ENCODE results near the gene CKS1B.

Gene CKS1B

DNA sequence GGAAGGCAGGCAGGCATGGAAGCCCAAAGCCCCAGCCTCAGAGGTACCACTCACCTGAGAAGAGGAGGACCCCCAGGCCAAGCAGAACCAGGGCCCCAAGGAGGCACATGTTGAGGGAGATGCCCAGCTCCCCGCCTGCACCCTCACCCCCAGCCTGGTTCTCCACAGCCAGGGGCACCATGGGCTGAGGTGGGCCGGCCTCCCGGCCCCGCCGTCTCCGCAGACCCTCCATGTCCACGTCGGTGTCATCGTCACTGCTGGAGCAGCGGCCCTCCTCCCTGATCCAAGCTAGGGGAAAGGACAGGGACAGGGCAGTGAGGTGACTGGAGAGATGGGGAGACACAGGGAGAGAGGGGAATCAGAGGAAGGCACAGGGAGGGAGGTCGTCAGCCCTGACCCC lies 26.4 kb upstream of the CKS1B start:
- TF ChIP-seq CTCF (IDR thresholded peaks at IDR 0.05; ENCODE audit: control insufficient read depth, insufficient read depth, low read depth, low read length, missing control alignments) = no peak
- H3K4me3 ChIP-seq (ENCODE audit: control insufficient read depth, low read depth, low read length) = no peak overlapping the region
- DNase-seq (ENCODE audit: low read depth) = no peak

GRCh38 chr1:154951901-154952657 lies 22.4 kb upstream of the CKS1B start:
- no peak for TF ChIP-seq CTCF (IDR thresholded peaks at IDR 0.05; ENCODE audit: control insufficient read depth, insufficient read depth, low read depth, low read length, missing control alignments)
- no peak overlapping the region for H3K4me3 ChIP-seq (ENCODE audit: control insufficient read depth, low read depth, low read length)
- DNase-seq (ENCODE audit: low read depth) = no peak

GRCh38 chr1:154952664-154953063 lies 21.8 kb upstream of the CKS1B start:
- no peak overlapping the region for H3K4me3 ChIP-seq (ENCODE audit: control insufficient read depth, low read depth, low read length)
- no peak for DNase-seq (ENCODE audit: low read depth)
- TF ChIP-seq CTCF (IDR thresholded peaks at IDR 0.05; ENCODE audit: control insufficient read depth, insufficient read depth, low read depth, low read length, missing control alignments) = no peak

GRCh38 chr1:154953611-154954038 lies 20.9 kb upstream of the CKS1B start:
- TF ChIP-seq CTCF (IDR thresholded peaks at IDR 0.05; ENCODE audit: control insufficient read depth, insufficient read depth, low read depth, low read length, missing control alignments) = no peak
- DNase-seq (ENCODE audit: low read depth) = no peak
- H3K4me3 ChIP-seq (ENCODE audit: control insufficient read depth, low read depth, low read length) = no peak overlapping the region

- DNase-seq (ENCODE audit: low read depth) = no peak
- H3K4me3 ChIP-seq (ENCODE audit: control insufficient read depth, low read depth, low read length) = no peak overlapping the region
- TF ChIP-seq CTCF (IDR thresholded peaks at IDR 0.05; ENCODE audit: control insufficient read depth, insufficient read depth, low read depth, low read length, missing control alignments) = no peak
Observed at GRCh38 chr1:154954541-154954940, 19.9 kb upstream of the CKS1B start.

DNA sequence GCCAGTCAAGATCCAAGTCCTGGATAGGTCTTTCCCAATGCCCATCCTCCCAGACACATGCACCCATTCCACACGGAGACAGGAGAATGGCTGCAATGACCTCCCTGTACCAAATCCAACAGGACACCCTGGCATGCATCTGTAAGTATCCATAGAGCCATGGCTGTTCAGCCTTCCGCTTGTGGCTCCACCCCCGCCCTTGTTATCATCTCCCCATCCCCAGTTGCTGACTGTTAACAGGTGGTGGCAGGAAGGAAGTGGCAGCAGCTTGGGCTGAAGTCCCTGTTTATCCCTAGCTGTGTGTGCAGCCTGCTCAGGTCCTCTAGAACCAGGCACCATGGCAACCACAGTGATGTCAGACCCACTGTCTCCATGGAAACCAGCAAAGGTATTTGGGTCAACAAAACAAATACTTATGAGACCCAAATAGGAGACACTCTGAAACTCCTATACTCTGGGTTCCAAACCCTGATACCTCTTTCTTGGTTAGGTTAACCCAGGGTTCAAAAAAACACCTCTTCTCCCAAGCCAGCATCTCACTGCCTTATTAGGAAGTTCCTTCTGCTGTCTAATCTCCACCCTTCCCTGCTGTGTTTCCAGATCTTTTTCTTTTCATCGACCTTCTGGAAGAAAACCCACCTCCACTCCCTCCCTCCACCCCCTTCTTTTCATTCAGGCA lies 19.3 kb upstream of the CKS1B start:
- TF ChIP-seq CTCF (IDR thresholded peaks at IDR 0.05; ENCODE audit: control insufficient read depth, insufficient read depth, low read depth, low read length, missing control alignments) = no peak
- no peak for DNase-seq (ENCODE audit: low read depth)
- H3K4me3 ChIP-seq (ENCODE audit: control insufficient read depth, low read depth, low read length) = peak overlapping the region; percentile 54
